Measurements from ENCODE around the gene ZNRF1. TPM values are rescaled to one million over a fixed set of nuclear protein-coding genes. Genes with fewer than 3 reads are reported as not detected.
A peak's percentile ranks its signal among the peaks of the same experiment; 100 is the strongest.
"Not testable (repeated sequence)": the region's sequence is repeated elsewhere in the genome, so short reads cannot be mapped to it uniquely, and the experiment has no call there.

ZNRF1 gene
- total and polyA plus RNA-seq, 8 donors: 5.3 to 11.4 (median 7.9) TPM

- 92 to 96% methylated on average over 2 of the region's 2 CpGs for WGBS, 2 donors
- no peak for TF ChIP-seq CTCF (IDR thresholded peaks at IDR 0.05)
Observed at GRCh38 chr16:75023009-75023408, 24.2 kb downstream of the ZNRF1 start.

GRCh38 chr16:75024182-75024581 is 25.4 kb downstream of the ZNRF1 start:
- Histone ChIP-seq H3K9me3 (no peaks in the 10 kb centered on the region), H3K27ac (no peak overlapping the region), H3K27me3 (no peaks in the 10 kb centered on the region), H3K4me1 (peaks cover 0 to 5% (median 0%) of the 10 kb centered on the region in 3 donors), H3K4me3 (no peak overlapping the region), H3K36me3 (no peaks in the 10 kb centered on the region)
- intact Hi-C loops (cut with DNase I): no loop called here
- no peak for FAIRE-seq
- 47 to 55% methylated on average over 3 of the region's 3 CpGs for WGBS, 2 donors
- no peak for TF ChIP-seq CTCF (IDR thresholded peaks at IDR 0.05)
- DNase-seq: no peak
- no peak for ATAC-seq

More at GRCh38 chr16:75023009-75023408, 24.2 kb downstream of the ZNRF1 start:
- no peaks in the 10 kb centered on the region for H3K9me3 ChIP-seq
- ATAC-seq: no peak
- H3K36me3 ChIP-seq: no peaks in the 10 kb centered on the region
- intact Hi-C loops (cut with DNase I): no loop called here
- H3K27me3 ChIP-seq: no peaks in the 10 kb centered on the region
- H3K4me1 ChIP-seq: peaks cover 0 to 5% (median 0%) of the 10 kb centered on the region in 3 donors
- no peak overlapping the region for H3K4me3 ChIP-seq
- FAIRE-seq: no peak
- DNase-seq: no peak
- no peak overlapping the region for H3K27ac ChIP-seq

- peaks cover 0 to 5% (median 0%) of the 10 kb centered on the region in 3 donors for H3K4me1 ChIP-seq
- FAIRE-seq (no peak), DNase-seq (no peak), ATAC-seq (no peak)
- 60 to 77% methylated on average over 4 of the region's 4 CpGs for WGBS, 2 donors
- H3K27ac ChIP-seq: no peak overlapping the region
- H3K9me3 ChIP-seq: no peaks in the 10 kb centered on the region
- TF ChIP-seq CTCF (IDR thresholded peaks at IDR 0.05): no peak
- intact Hi-C loops (cut with DNase I): no loop called here
- no peaks in the 10 kb centered on the region for H3K27me3 ChIP-seq
- H3K36me3 ChIP-seq: no peaks in the 10 kb centered on the region
- H3K4me3 ChIP-seq: no peak overlapping the region
Observed at GRCh38 chr16:75024594-75024993, 25.8 kb downstream of the ZNRF1 start.

DNA sequence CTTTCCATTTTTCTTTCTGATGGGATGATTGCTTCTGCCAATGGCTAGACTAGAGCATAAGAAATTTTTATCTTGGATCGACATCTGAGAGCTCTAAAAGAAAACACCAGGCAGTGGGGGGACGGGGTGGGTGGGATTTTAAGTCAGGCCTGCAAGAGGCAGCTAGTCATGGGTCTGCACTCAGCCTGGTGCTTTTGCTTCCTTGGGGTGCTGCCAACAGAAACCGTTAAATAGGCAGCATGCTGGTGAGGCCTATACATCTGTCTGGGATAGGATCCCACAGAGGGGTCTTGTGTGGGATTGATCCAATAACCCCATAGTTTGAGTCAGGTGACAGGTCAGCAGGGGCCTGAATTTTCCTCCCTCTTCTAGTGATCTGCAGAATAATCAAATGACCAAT is 26.9 kb downstream of the ZNRF1 start:
- H3K4me3 ChIP-seq: no peak overlapping the region
- TF ChIP-seq CTCF (IDR thresholded peaks at IDR 0.05): no peak
- no peaks in the 10 kb centered on the region for H3K27me3 ChIP-seq
- ATAC-seq (peak in 1 of 4 donors; percentile 40), DNase-seq (no peak), FAIRE-seq (no peak)
- no peak overlapping the region for H3K27ac ChIP-seq
- H3K4me1 ChIP-seq: peaks cover 0 to 5% (median 0%) of the 10 kb centered on the region in 3 donors
- no peaks in the 10 kb centered on the region for H3K36me3 ChIP-seq
- H3K9me3 ChIP-seq: no peaks in the 10 kb centered on the region
- intact Hi-C loops (cut with DNase I): no loop called here
- WGBS, 2 donors: 61 to 75% methylated on average over 3 of the region's 3 CpGs

GRCh38 chr16:75026239-75026891 is 27.5 kb downstream of the ZNRF1 start:
- DNase-seq; H3K4me3 ChIP-seq; intact Hi-C loops (cut with DNase I); H3K27ac ChIP-seq; H3K27me3 ChIP-seq; H3K9me3 ChIP-seq; H3K36me3 ChIP-seq; FAIRE-seq; H3K4me1 ChIP-seq: not testable (repeated sequence)
- peak in 3 of 4 donors; percentile 51 to 69 (median 66) for ATAC-seq
- WGBS, 2 donors: 78% methylated on average over 10 of the region's 10 CpGs
